Measurements from ENCODE around the gene SCEL. TPM values are rescaled to one million over a fixed set of nuclear protein-coding genes. Genes with fewer than 3 reads are reported as not detected.

Gene SCEL
- total RNA-seq, 1 experiment from 2014 or later, result 0.07 TPM

- ATAC-seq (no peak), DNase-seq (ENCODE audit: low read depth, low spot score) (no peak)
- Histone ChIP-seq H3K36me3 (ENCODE audit: control insufficient read depth in 1 of 2, insufficient read depth in 2 of 2, low read length in 2 of 2) (no peaks in the 10 kb centered on the region), H3K79me2 (ENCODE audit: insufficient read depth, low read length) (no peaks in the 10 kb centered on the region), H2AFZ (ENCODE audit: low read depth, low read length, poor library complexity, severe bottlenecking) (no peak overlapping the region), H3K27me3 (ENCODE audit: insufficient read depth, low read length) (no peaks in the 10 kb centered on the region), H4K20me1 (ENCODE audit: insufficient read depth) (no peaks in the 10 kb centered on the region), H3K9me2 (ENCODE audit: insufficient read depth) (no peaks in the 10 kb centered on the region), H3K4me1 (ENCODE audit: control insufficient read depth in 1 of 2, insufficient read depth in 2 of 2, low read length in 2 of 2) (peaks cover 0 to 5% of the 10 kb centered on the region in 2 experiments; a peak in 2 of 4 replicates), H3K4me2 (ENCODE audit: low read length) (no peak overlapping the region), H3K9ac (ENCODE audit: low read length) (no peak overlapping the region), H3K27ac (ENCODE audit: low read depth, low read length) (no peak overlapping the region), H3K4me3 (replicated peaks in 1 of 2; ENCODE audit: low read depth in 1 of 2, low read length in 2 of 2) (no peak overlapping the region), H3K9me3 (ENCODE audit: control insufficient read depth in 1 of 2, insufficient read depth in 1 of 2, low read depth in 1 of 2, low read length in 2 of 2) (no peaks in the 10 kb centered on the region)
- ChIA-PET RAD21 (ENCODE audit: low non-redundant PET in 1 of 2, low total read pairs in 2 of 2, uncharacterized antibody in 2 of 2, unreplicated experiment in 2 of 2) (no interaction called here), POLR2A (no interaction called here), CTCF (interaction anchor here (0.9 to 1.2 kb wide), 2 partner anchors 10 to 23 kb away, joined by 3 read pairs; no protein-coding TSS in a partner anchor)
- no TSS peak for BruUV-seq (replicated peaks)
- TF ChIP-seq CTCF (IDR thresholded peaks at IDR 0.05 in 2 of 3, conservative IDR thresholded peaks at IDR 0.05 in 1 of 3; ENCODE audit: borderline replicate concordance in 1 of 3, insufficient read depth in 1 of 3, low read depth in 2 of 3, low read length in 2 of 3), result no peak
- TF ChIP-seq SIN3A (IDR thresholded peaks at IDR 0.05; ENCODE audit: low read depth), result no peak
- TF ChIP-seq EGR1 (IDR thresholded peaks at IDR 0.05; ENCODE audit: low read depth), result no peak
- TF ChIP-seq TCF7L2 (IDR thresholded peaks at IDR 0.05; ENCODE audit: borderline replicate concordance, extremely low read depth, insufficient read depth, insufficient read length), result no peak
- no peak for TF ChIP-seq CEBPB (IDR thresholded peaks at IDR 0.05; ENCODE audit: low read depth)
- intact Hi-C loops (cut with micrococcal nuclease), result no loop called here
Measured at GRCh38 chr13:77516342-77516789, 19.1 kb upstream of the SCEL start.

DNA sequence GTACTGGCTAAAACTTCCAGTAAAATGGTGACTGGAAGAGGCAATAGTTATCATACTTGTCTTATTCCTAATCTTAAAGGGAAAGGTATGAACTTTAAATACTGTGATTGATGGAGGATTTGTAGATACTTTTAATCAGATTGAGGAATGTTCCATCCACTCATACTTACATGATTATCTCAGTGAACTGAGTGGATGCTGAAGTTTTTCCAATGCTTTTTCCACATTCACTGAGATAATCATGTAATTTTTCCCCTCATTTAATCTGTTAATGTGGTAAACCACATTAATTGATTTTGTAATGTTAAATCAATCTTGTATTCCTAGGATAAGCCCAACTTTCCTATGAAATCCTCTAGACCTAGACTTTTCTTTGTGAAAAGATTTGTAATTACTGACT is 17.2 kb upstream of the SCEL start:
- Histone ChIP-seq H3K36me3 (ENCODE audit: control insufficient read depth in 1 of 2, insufficient read depth in 2 of 2, low read length in 2 of 2) (no peaks in the 10 kb centered on the region), H3K4me1 (ENCODE audit: control insufficient read depth in 1 of 2, insufficient read depth in 2 of 2, low read length in 2 of 2) (peaks cover 8 to 16% of the 10 kb centered on the region in 2 experiments)
- CTCF ChIA-PET, result no interaction called here

More for the DNA sequence above, 17.2 kb upstream of the SCEL start:
- Histone ChIP-seq H3K27ac (ENCODE audit: low read depth, low read length) (no peak overlapping the region), H3K9me3 (ENCODE audit: control insufficient read depth in 1 of 2, insufficient read depth in 1 of 2, low read depth in 1 of 2, low read length in 2 of 2) (no peaks in the 10 kb centered on the region), H3K9ac (ENCODE audit: low read length) (no peak overlapping the region), H3K4me3 (replicated peaks in 1 of 2; ENCODE audit: low read depth in 1 of 2, low read length in 2 of 2) (no peak overlapping the region), H3K4me2 (ENCODE audit: low read length) (no peak overlapping the region), H2AFZ (ENCODE audit: low read depth, low read length, poor library complexity, severe bottlenecking) (no peak overlapping the region), H3K79me2 (ENCODE audit: insufficient read depth, low read length) (no peaks in the 10 kb centered on the region), H4K20me1 (ENCODE audit: insufficient read depth) (no peaks in the 10 kb centered on the region), H3K27me3 (ENCODE audit: insufficient read depth, low read length) (no peaks in the 10 kb centered on the region), H3K9me2 (ENCODE audit: insufficient read depth) (no peaks in the 10 kb centered on the region)
- no TSS peak for BruUV-seq (replicated peaks)
- TF ChIP-seq JUND (IDR thresholded peaks at IDR 0.05), result no peak
- no peak for TF ChIP-seq POLR2A (IDR thresholded peaks at IDR 0.05; ENCODE audit: borderline replicate concordance, extremely low read depth, insufficient read depth, insufficient read length)
- TF ChIP-seq ZFX (IDR thresholded peaks at IDR 0.05), result no peak
- no peak for TF ChIP-seq POLR2AphosphoS5 (IDR thresholded peaks at IDR 0.05; ENCODE audit: low read depth, low read length)
- TF ChIP-seq EZH2phosphoT487 (IDR thresholded peaks at IDR 0.05; ENCODE audit: borderline replicate concordance), result no peak
- no peak for TF ChIP-seq EZH2 (IDR thresholded peaks at IDR 0.05)
- no peak for TF ChIP-seq CBX3 (IDR thresholded peaks at IDR 0.05; ENCODE audit: low read depth)
- no peak for TF ChIP-seq TCF7L2 (IDR thresholded peaks at IDR 0.05; ENCODE audit: borderline replicate concordance, extremely low read depth, insufficient read depth, insufficient read length)
- TF ChIP-seq ATF3 (IDR thresholded peaks at IDR 0.05), result no peak
- no peak for TF ChIP-seq CEBPB (IDR thresholded peaks at IDR 0.05; ENCODE audit: low read depth)
- TF ChIP-seq CTCF (IDR thresholded peaks at IDR 0.05 in 2 of 3, conservative IDR thresholded peaks at IDR 0.05 in 1 of 3; ENCODE audit: borderline replicate concordance in 1 of 3, insufficient read depth in 1 of 3, low read depth in 2 of 3, low read length in 2 of 3), result no peak
- no peak for DNase-seq (ENCODE audit: low read depth, low spot score)
- ChIA-PET RAD21 (ENCODE audit: low non-redundant PET in 1 of 2, low total read pairs in 2 of 2, uncharacterized antibody in 2 of 2, unreplicated experiment in 2 of 2) (no interaction called here), POLR2A (no interaction called here)
- no peak for ATAC-seq
- intact Hi-C loops (cut with micrococcal nuclease), result no loop called here
